HG03442 (cell line): ENCODE results near the gene EVI2A.
"Not testable (repeated sequence)": the region's sequence is repeated elsewhere in the genome, so short reads cannot be mapped to it uniquely, and the experiment has no call there.

Experiments used
- ATAC-seq: cut with Tn5 transposase; IDR thresholded peaks from one replicate; pipeline ENCODE4 v1.9.1; 2021; ENCODE audit warnings: mild to moderate bottlenecking, moderate library complexity; ENCODE audit not compliant: unreplicated experiment

Gene EVI2A, protein sequence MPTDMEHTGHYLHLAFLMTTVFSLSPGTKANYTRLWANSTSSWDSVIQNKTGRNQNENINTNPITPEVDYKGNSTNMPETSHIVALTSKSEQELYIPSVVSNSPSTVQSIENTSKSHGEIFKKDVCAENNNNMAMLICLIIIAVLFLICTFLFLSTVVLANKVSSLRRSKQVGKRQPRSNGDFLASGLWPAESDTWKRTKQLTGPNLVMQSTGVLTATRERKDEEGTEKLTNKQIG

DNA sequence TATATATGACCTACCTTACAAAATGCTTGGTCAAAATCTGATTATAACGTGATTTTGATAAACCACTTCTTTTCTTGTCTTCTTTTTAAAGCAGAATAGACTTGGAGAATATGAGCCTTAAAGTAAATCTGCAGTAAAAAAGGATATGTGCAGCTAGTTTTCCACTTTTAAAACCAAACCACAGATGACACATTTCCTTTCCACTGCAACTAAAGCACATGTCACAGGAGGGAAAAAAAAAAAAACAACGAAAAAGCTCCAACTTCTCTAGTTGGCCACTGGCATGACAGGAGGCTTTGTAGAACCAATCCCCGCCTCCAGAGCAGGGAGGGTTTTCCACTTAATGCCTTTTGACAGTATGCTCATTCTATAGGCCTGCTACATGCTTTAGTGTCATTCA, at the start of gene EVI2A:
EVI2A (minus strand) TSS at position 142 of the 400 bp plus-strand sequence. CDS start 2,609 bp downstream, outside the sequence.
- peak; percentile 45 for ATAC-seq

DNA sequence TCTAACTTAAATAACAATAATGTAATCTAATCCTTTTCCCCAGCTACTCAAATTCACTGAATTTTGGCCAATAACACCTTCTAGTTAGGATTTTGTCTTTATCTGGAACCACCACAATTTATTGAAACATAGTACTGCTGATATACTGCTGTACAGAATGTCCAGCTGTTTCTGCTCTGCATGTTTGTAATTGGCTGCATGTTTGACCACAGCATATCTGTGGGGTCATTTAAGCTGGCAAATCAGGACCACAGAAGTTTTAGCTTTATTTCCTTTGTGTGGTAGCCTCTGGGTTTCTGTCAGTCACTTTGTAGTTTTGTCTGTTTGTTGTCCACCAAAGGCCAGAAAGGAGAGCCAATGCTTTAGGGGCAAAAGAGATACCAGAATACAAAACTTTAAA, 47.8 kb upstream of the EVI2A start:
- no peak for ATAC-seq

DNA sequence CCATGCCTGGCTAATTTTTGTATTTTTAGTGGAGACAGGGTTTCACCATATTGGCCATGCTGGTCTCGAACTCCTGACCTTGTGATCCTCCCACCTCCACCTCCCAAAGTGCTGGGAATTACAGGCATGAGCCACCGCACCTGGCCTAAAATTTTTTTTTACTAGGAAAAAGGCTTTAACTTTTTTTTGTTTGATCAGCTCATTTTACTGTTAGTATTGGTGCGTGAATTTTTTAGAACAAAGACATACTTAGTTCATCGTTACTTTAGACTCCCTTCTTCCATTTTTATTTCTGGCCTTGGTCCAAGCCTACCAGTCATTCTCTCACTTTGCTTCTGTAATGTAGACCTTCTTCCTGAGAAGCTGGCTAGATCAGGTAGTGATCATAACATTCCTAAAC, 44.7 kb upstream of the EVI2A start:
- no peak for ATAC-seq

DNA sequence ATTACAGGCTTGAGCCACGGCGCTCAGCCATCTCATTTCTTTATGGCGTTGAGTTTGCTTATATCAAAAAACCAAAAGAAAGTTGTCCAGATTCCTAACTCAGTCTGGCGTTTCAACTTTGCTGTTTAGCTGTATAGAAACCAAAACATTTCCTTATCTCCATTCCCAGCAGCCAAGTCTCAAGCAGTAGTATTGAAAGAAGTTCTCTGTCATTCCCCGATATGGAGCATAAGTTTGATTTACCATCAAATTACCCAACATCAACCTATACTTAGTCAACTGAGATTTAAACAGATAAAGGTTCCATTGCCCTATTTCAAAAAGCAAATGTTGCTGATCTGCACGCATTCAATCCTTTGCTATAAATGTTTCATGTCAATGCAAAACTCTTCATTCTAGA, 42.6 kb upstream of the EVI2A start:
- ATAC-seq: no peak

DNA sequence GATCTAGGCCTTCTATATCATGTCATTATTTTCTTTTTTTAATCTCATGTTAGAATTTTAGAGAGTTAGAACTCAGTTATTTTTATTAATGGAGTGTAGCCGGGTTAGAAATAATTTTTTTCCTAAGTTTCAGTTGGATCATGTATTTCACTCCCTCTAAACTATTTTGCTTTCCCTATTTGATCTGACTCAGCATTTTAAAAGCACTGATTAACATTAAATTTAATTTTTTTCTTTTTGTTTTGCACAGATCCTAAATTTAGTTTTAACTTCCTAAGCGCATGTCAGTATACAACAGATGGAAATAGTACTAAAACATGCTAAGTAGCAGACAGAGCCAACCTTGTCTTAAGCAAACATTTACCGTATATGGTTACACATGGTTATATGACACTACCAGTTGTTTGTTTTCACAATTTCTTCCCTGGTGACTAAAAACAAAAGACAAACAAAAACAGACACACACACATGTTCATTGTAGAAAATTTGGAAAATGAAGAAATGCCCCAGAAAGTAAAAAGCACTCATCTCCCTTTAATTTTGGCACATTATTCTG, 36.5 kb upstream of the EVI2A start:
- no peak for ATAC-seq

DNA sequence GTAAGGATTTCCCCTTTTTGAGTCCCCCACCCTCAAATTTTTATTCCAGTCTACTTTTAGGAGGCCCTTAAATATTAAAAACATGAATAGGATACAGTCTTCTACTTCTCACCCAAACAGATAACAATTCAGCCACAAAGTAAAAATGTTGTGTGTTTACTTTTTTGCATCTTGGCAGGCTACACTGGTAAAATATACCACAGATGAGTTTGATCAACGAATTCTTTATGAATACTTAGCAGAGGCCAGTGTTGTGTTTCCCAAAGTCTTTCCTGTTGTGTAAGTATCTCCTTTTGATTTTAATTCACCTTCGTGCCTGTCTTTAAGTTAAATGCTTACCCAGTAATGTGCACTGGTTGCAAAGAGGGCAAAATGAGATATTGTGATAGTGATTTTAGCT, 35.7 kb upstream of the EVI2A start:
- ATAC-seq: no peak

DNA sequence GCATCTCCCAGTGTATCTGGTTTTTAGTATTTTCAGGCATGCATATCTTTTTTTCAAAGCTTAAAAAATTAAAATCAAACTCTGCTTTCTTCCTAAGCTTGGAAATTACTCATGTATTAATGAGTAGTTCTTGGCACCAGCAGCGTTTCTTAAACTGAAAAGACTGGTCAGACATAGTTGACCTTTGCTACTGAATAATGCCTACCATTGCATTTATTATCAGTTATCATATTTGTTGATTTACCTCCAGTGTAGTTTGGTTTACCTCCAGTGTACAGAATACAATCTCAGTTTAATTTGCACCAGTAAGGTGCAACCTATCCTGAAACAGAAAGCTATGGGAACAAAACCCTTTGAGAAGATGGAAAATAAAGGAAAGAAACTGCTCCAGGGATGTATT, 34.5 kb upstream of the EVI2A start:
- ATAC-seq: no peak

DNA sequence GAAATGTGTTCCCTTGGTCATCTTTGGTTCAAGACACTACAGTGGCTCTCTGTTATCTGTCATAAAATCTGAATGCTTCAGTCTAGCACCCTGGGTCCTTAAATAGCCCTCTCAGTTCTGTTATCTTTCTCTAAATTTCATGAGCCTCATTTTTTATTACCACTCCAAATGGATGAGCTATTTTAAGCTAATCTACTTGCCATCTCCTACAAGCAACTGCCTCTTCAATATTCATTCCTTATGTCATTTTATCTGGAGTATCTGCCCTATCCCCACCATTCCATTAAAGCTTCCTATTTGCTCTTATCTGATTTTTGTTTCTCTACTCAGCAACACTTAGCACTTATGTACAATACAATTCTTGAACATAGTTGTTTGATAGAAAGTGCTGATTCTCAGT, 28.0 kb upstream of the EVI2A start:
- ATAC-seq: no peak

DNA sequence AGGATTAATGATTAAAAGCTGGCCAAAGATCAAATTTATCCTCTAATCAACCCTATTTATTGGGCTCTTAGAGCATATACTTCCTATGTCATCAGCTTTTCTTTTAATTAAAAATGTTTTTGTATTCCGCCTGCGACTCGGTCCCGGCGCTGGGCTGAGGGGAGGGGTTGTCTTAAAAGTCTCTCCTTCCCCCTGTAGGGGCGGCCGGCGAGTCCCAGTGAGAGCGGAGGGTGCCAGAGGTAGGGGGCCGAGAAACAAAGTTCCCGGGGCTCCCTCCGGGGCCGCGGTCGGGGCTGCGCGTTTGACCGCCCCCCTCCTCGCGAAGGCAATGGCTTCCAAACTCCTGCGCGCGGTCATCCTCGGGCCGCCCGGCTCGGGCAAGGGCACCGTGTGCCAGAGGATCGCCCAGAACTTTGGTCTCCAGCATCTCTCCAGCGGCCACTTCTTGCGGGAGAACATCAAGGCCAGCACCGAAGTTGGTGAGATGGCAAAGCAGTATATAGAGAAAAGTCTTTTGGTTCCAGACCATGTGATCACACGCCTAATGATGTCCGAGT, 23.8 kb upstream of the EVI2A start:
- ATAC-seq: not testable (repeated sequence)

DNA sequence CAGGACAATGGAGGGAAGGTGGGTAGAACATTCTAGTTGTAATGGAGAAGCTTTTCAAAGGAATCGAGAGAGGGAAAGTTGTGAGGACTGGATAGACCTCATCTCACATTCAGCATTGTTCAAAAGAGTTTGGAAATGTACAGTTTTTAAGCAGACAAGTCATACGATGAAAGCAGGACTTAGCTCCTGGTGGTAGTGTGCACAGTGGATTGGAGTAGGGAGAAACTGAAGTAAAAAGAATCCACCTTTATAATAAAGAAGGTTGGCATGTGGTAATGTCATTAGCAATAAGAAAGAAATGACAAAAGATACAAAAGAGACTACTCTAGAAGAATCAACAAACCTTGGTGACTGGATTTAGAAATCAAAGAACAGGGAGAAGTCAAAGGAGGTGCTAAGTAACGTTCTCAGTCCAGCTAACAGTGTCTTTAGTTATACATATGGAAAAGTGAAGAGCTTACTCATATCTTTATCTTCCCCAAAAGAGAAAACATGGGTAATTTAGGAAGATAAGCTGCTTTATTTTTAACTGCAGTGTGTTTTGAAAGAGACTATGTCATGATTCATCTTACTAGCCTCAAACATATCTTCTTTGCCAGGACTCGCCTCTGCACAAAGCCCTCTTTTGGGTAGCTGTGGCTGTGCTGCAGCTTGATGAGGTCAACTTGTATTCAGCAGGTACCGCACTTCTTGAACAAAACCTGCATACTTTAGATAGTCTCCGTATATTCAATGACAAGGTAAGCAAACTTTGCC, 18.7 kb upstream of the EVI2A start:
- ATAC-seq: no peak

DNA sequence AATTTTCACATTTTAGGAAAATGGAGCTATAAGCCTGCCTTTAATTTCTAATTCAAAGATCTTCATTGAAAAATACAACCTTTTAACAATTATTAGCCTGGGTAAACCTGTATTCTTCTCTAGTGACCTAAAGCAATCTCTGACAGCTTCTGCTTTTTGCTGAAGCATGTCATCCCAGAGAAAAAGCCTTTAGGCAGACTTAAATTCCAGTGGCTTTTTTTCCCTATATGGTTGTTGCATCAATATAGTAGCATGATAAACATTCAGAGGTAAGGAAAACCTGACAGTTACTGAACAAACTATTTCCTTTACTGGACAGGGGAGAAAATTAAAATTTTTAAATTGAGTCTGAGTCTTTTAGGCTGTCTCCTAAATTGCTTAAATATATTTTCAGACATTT, 7.8 kb upstream of the EVI2A start:
- ATAC-seq: no peak

DNA sequence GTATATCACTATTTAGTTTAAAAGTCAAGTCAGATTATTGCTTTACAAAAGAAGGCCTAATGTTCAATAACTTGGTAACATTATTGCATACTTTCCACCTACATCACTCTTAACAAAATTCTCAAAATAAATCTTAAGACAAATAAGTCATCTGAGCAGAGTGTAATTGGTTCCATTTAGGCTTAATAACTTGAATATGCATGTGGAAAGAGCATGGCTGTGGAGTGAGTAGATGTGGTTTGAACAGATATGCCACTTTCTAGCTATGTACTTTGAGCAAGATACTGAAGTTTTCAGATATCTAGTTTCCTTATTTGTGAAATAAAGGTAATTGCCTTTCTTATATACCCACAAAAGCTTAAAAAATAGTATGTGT, 6.7 kb upstream of the EVI2A start:
- no peak for ATAC-seq

DNA sequence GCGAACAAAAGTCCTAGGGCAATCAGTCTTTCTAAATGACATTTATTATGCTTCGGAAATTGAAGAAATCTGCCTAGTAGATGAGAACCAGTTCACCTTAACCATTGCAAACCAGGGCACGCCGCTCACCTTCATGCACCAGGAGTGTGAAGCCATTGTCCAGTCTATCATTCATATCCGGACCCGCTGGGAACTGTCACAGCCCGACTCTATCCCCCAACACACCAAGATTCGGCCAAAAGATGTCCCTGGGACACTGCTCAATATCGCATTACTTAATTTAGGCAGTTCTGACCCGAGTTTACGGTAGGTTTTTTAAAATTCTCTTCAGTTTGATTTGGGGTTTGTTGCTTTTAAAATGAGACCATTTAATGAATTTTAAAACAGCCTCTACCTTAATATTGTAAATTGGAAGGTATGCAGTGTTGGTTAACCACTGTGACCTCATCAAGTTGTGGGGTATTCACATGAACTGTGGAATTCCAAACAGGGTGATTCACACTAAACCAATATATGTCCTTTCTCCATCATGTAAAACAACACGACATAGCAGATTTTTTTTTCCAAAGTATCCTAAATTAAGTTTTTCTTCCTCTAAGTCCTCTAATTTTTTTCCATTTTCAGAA, 6.2 kb upstream of the EVI2A start:
- ATAC-seq: no peak

DNA sequence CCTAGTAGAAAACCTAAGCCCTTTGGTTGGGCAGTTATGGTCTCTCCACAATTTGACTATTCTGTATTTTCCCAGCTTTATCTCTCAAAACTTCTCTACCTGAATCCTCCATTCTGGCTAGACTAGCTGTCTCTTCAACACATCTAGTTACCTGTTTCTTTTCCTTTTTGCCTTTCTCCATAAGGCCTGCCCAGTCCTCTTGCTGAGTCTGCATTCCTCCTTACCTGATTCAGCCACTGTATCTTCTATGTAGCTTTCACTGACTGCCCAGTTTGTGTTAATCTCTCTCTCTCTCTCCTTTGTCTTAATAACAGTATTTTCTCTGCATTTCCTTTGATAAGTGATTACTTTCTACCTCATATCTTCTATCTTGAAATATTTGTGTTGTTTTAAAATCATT, 2.1 kb upstream of the EVI2A start:
- ATAC-seq: no peak

DNA sequence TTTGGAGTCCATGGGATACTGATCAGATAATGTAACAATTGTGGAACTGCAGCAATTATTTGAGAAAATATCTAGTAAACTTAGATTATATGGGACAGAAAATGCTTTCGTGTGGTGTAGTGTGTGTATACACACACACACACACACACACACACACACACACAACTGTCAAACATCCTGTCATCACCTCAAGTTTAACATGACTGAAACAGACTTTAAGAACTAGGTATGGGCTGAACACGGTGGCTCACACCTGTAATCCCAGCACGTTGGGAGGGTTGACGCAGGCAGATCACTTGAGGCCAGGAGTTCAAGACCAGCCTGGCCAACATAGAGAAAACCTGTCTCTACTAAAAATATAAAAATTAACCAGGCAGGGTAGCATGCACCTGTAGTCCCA, 544 bp upstream of the EVI2A start:
- ATAC-seq: no peak

DNA sequence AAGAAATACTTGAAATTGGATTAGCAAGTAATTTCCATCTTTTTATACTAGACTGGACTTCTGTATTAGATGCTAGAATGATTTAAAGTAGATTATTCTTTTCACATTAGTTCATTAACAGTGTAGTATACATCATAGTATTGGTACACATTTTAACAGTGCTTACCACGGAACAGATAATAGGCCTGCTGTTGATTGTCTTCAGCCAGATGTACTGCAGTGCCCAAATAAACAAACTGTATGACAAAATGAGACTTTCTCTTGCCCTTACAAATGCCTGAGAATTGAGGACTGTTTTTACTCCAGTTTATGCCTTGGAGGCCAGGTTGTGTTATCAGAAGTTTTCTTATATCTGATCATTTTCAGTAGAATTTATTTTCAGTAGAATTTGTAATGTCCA, 631 bp downstream of the EVI2A start:
- no peak for ATAC-seq

DNA sequence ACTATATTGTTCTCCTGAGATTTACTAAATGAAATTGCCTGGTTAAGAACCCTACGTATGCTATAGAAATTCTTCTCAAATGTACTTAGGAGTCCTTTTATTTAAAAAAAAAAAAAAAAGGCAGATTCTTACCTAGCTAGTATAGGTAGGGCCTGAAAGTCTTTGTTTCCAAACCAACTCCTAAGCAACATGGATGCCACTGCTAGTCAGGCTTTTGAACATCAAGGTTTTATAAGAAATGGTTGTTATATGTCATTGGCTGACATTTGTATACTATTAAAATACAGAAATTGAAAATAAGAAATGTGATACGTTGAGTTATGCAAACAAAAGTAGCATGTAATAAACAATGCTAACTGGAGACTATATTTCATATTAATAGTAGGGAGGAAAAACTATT, 1.2 kb downstream of the EVI2A start:
- no peak for ATAC-seq

DNA sequence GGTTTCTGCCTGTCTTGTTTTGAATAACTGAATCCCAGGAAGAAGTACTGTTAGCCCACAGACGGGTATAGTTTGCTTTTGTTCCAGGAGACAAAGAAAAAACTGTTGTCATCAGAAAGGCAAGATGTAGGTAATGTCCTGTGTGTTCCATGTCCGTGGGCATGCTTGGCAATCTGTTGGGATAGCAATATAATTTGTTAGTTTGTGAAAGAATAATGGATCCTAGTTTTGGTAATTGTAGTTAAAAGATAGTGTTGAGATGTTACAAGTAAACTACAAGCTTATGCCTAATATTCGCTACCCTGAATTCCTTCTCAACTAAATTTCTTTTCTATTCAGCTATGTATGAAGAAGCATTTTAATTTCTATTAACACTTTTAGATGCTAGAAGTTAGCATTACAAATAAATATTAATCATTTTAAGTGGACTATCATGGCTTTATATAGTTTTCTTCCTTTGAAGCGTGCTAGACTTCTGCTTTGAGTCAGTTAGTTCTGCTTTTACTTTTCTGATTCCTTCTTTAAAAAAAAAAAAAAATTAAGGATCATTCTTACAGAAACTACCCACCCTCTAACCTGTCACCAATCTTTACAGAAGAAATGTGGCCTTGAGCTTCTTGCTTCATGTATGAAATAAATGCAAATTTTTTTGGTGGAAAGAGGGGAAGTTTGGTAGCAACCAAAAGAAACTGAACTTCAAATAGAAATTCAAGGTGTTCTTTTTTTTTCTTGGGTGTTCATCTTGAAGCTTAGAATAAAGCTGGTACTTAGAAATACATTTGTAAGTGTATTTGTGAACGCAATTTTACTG, 2.4 kb downstream of the EVI2A start:
- ATAC-seq: no peak

DNA sequence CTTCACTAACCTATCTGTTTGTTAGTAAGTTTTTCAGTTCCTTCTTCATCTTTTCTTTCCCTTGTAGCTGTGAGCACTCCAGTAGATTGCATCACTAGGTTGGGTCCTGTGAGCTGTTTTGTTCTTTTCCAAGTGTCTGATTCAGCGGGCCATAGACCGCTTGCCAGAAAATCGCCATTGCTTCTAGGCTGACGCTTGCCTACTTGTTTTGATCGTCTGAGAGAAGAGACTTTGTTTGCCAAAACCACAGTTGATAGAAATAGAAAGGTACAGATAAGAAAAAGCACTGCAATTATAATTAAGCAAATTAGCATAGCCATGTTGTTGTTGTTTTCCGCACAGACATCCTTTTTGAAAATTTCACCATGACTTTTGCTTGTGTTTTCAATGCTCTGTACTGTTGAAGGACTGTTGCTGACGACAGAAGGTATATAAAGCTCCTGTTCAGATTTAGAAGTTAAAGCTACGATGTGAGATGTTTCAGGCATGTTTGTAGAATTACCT, 3.1 kb downstream of the EVI2A start:
- no peak for ATAC-seq

DNA sequence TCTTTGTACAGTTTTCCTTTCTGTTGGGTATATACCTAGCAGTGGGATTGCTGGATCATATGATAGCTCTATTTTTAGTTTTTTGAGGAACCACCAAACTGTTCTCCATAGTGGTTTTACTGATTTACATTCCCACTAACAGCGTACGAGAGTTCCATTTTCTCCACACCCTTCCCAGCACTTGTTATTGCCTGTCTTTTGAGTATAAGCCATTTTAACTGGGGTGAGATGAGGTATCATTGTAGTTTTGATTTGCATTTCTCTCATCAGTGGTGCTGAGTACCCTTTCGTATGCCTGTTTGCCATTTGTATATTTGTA, 6.7 kb downstream of the EVI2A start:
- no peak for ATAC-seq
